DMS 273 (cell line): ENCODE measurements around the gene SKA1.
"Not testable (repeated sequence)": the region's sequence is repeated elsewhere in the genome, so short reads cannot be mapped to it uniquely, and the experiment has no call there.

Experiments
- DNase-seq: peaks from one replicate; lab custom pipeline; 2025; ENCODE audit not compliant: unreplicated experiment; lab: John Stamatoyannopoulos, UW

Gene SKA1

GRCh38 chr18:50393802-50394201, 19.0 kb downstream of the SKA1 start:
- DNase-seq: no peak

DNA sequence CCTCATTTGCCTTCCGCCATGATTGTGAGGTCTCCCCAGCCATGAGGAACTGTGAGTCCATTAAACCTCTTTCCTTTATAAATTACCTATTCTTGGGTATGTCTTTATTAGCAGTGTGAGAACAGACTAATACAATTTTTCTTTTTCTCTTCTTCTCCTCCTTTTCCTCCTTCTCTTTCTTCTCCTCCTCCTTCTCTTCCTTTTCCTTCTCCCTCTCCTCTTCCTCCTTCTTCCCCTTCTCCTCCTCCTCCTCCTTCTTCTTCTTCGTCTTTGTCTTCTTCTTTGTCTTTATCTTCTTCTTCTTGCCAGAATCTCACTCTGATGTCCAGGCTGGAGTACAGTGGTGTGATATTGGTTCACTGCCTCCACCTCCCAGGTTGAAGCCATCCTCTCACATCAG, 20.2 kb downstream of the SKA1 start:
- DNase-seq: no peak

- no peak for DNase-seq
Measured at GRCh38 chr18:50396005-50396660, 21.3 kb downstream of the SKA1 start.

DNA sequence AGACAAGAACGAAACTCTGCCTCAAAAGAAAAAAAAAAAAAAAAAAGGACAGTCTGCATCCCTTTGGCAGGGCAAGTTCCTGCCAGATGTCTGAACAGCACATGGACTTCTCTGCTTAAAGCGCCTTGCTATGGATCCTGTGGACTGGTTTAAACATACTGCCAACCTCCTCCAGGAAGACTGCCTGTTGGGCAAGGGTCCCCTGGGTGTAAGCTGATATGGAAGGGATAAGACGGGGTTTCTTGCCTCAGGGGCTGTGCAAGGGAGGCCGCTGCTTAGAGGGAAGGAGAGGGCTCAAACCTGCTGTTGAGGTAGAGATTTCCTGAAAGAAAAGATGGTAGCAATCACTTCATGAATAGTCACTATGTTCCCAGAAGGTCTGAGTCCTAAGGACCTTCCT, 22.2 kb downstream of the SKA1 start:
- peak; percentile 63 for DNase-seq

DNA sequence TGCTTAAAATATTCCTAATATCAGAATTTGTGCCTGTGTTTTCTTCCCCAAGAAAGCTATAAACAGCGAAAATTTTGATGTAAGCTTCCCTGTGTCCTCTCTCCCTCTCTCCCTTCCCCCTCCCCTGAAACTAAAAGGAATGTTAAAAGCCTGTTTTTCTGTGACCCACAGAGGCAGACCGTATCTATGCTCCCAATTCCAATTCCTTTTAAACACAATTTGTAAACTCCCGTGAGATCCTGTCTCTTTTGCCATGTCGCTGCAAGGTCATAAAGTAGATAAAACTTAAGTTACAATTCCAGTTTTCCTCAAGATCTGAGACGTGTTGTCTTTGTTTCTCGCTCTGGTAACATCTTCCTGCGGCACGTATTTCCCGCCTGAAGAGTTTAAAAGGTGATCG, 23.3 kb downstream of the SKA1 start:
- no peak for DNase-seq

DNA sequence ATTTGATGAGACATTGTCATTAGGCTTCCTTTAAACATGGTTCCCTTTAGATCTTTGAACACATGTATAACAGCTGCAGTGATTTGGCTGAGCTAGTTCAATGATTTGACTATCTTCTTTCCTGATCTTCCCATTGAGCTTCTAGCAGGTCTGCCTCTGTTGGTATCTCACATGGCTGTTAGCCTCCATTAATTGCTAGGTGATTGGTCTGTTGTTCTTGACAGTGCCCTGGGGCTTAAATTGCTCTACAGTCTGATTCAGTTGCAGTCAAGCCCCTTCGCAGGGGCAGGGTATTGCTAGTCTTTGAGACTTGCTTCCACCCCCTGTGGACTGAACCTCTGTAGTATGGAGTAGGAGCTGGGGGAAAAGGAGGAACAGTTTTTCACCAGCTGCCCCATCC, 24.1 kb downstream of the SKA1 start:
- no peak for DNase-seq

- DNase-seq: no peak
Measured at GRCh38 chr18:50399582-50399981, 24.7 kb downstream of the SKA1 start.

- DNase-seq: not testable (repeated sequence)
Measured at GRCh38 chr18:50400438-50400837, 25.6 kb downstream of the SKA1 start.

GRCh38 chr18:50401295-50401694, 26.4 kb downstream of the SKA1 start:
- no peak for DNase-seq

- DNase-seq: peak; percentile 70
Measured at GRCh38 chr18:50401888-50402287, 27.0 kb downstream of the SKA1 start.

GRCh38 chr18:50404752-50405581, 30.1 kb downstream of the SKA1 start:
- not testable (repeated sequence) for DNase-seq

- DNase-seq: peak; percentile 12
Measured at GRCh38 chr18:50405582-50406271, 30.9 kb downstream of the SKA1 start.

- no peak for DNase-seq
Measured at GRCh38 chr18:50409236-50409635, 34.4 kb downstream of the SKA1 start.

- DNase-seq: peak; percentile 62
Measured at GRCh38 chr18:50410008-50410407, 35.2 kb downstream of the SKA1 start.

GRCh38 chr18:50410894-50411293, 36.0 kb downstream of the SKA1 start:
- DNase-seq: no peak

GRCh38 chr18:50416832-50417231, 42.0 kb downstream of the SKA1 start:
- DNase-seq: not testable (repeated sequence)

DNA sequence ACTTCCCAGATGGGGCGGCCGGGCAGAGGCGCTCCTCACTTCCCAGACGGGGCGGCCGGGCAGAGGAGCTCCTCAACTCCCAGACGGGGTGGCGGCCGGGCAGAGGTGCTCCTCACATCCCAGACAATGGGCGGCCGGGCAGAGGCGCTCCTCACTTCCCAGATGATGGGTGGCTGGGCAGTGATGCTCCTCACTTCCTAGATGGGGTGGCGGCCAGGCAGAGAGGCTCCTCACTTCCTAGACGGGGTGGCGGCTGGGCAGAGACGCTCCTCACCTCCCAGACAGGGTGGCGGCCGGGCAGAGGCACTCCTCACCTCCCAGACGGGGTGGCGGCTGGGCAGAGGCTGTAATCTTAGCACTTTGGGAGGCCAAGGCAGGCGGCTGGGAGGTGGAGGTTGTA, 42.9 kb downstream of the SKA1 start:
- DNase-seq: not testable (repeated sequence)

DNA sequence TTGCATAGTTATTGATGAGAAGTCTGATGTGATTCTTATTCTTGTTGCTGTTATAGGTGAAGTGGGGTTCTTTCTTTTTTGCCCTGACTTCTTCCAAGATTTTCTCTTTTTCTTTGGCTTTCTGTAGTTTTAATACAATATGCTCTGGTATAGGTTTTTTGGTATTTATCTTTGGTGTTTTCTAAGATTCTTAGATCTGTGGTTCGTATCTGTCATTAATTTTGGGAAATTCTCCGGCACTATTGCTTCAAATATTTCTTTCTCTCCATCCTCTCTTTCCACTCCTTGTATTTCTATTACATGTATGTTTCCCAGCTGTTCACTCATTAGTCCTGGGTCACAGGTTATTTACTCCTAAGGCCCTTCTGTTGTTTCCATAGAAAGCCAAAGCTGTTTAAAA, 43.8 kb downstream of the SKA1 start:
- no peak for DNase-seq

- no peak for DNase-seq
Measured at GRCh38 chr18:50422286-50422898, 47.5 kb downstream of the SKA1 start.

- peak; percentile 42 for DNase-seq
Measured at GRCh38 chr18:50424877-50425690, 50.2 kb downstream of the SKA1 start.

GRCh38 chr18:50427896-50428295, 53.0 kb downstream of the SKA1 start:
- no peak for DNase-seq
